LNCAP (cell line): ENCODE measurements around the gene GJA5.

Experiments
- CTCF ChIP-seq: fragments of 450-650 bp; IDR thresholded peaks from 2 replicates; pipeline ENCODE4 v1.5.1; 2017; ENCODE audit warnings: mild to moderate bottlenecking

The GJA5 gene

GRCh38 chr1:147738739-147739476, 21.5 kb downstream of the GJA5 start:
- no peak for TF ChIP-seq CTCF

GRCh38 chr1:147738129-147738528, 22.3 kb downstream of the GJA5 start:
- TF ChIP-seq CTCF, result no peak

GRCh38 chr1:147736883-147737282, 23.5 kb downstream of the GJA5 start:
- TF ChIP-seq CTCF, result no peak

GRCh38 chr1:147735423-147735822, 25.0 kb downstream of the GJA5 start:
- no peak for TF ChIP-seq CTCF

GRCh38 chr1:147729315-147729714, 31.1 kb downstream of the GJA5 start:
- TF ChIP-seq CTCF, result no peak

GRCh38 chr1:147726168-147726567, 34.2 kb downstream of the GJA5 start:
- TF ChIP-seq CTCF, result no peak

- TF ChIP-seq CTCF, result no peak
Observed at GRCh38 chr1:147725685-147726084, 34.7 kb downstream of the GJA5 start.
